Epithelial cell of esophagus (primary cell): Measurements from ENCODE around the gene SLC37A2.
"Not testable (repeated sequence)": the region's sequence is repeated elsewhere in the genome, so short reads cannot be mapped to it uniquely, and the experiment has no call there.

Experiments
- DNase-seq: peaks from one replicate; pipeline ENCODE4 v3.0.0; 2010; ENCODE audit warnings: low read depth
- H3K4me3 ChIP-seq: 2 replicates; pipeline ENCODE4 v1.5.1; 2011; ENCODE audit warnings: mild to moderate bottlenecking, low read length, control low read depth
- CTCF ChIP-seq: IDR thresholded peaks from 2 replicates; pipeline ENCODE4 v1.5.1; 2011; ENCODE audit warnings: low read depth, mild to moderate bottlenecking, low read length, control low read depth, inconsistent platforms; ENCODE audit not compliant: insufficient read depth; ENCODE audit errors: missing control alignments

The SLC37A2 gene

GRCh38 chr11:125049164-125049792 is 13.8 kb upstream of the SLC37A2 start:
- H3K4me3 ChIP-seq: no peak overlapping the region
- peak; percentile 71 for DNase-seq
- TF ChIP-seq CTCF: no peak

GRCh38 chr11:125052047-125052446 is 11.1 kb upstream of the SLC37A2 start:
- TF ChIP-seq CTCF: no peak
- no peak for DNase-seq
- H3K4me3 ChIP-seq: no peak overlapping the region

- TF ChIP-seq CTCF: no peak
- H3K4me3 ChIP-seq: no peak overlapping the region
- peak; percentile 34 for DNase-seq
Observed at GRCh38 chr11:125053167-125053566, 9.9 kb upstream of the SLC37A2 start.

- no peak for TF ChIP-seq CTCF
- DNase-seq: peak; percentile 75
- no peak overlapping the region for H3K4me3 ChIP-seq
Observed at GRCh38 chr11:125055107-125055715, 7.9 kb upstream of the SLC37A2 start.

- not testable (repeated sequence) for DNase-seq
Observed at GRCh38 chr11:125056111-125056510, 7.0 kb upstream of the SLC37A2 start.

GRCh38 chr11:125056931-125057692 is 6.0 kb upstream of the SLC37A2 start:
- H3K4me3 ChIP-seq: no peak overlapping the region
- no peak for TF ChIP-seq CTCF
- no peak for DNase-seq

More at GRCh38 chr11:125056111-125056510, 7.0 kb upstream of the SLC37A2 start:
- H3K4me3 ChIP-seq: not testable (repeated sequence)

GRCh38 chr11:125057693-125058016 is 5.5 kb upstream of the SLC37A2 start:
- TF ChIP-seq CTCF: no peak
- no peak overlapping the region for H3K4me3 ChIP-seq
- DNase-seq: no peak
